Medulla oblongata (tissue), 1 donor: ENCODE measurements around the gene KDM2B.
"Not testable (repeated sequence)": the region's sequence is repeated elsewhere in the genome, so short reads cannot be mapped to it uniquely, and the experiment has no call there.

Source experiments
- DNase-seq: peaks from one replicate; pipeline ENCODE4 v3.0.0-alpha.2; 2015; ENCODE audit errors: extremely low spot score

The KDM2B gene

GRCh38 chr12:121384891-121385290 lies 195.9 kb downstream of the KDM2B start:
- not testable (repeated sequence) for DNase-seq

- DNase-seq, result no peak
Observed at GRCh38 chr12:121383601-121384021, 197.2 kb downstream of the KDM2B start.

- no peak for DNase-seq
Observed at GRCh38 chr12:121379945-121380344, 200.9 kb downstream of the KDM2B start.
